ENCODE data around the gene GALNT18.

GALNT18 gene

GRCh38 chr11:11318961-11319360, 302.8 kb downstream of the GALNT18 start:
- TF ChIP-seq ZFX (IDR thresholded peaks at IDR 0.05) (no peak), CTCF (conservative IDR thresholded peaks at IDR 0.05) (no peak)
- no peak overlapping the region for H3K27ac ChIP-seq

- no peak overlapping the region for H3K27ac ChIP-seq
- no peak for TF ChIP-seq ZFX (IDR thresholded peaks at IDR 0.05)
- TF ChIP-seq CTCF (conservative IDR thresholded peaks at IDR 0.05), result no peak
Observed at GRCh38 chr11:11318461-11318860, 303.3 kb downstream of the GALNT18 start.

- TF ChIP-seq ZFX (IDR thresholded peaks at IDR 0.05), result no peak
- TF ChIP-seq CTCF (conservative IDR thresholded peaks at IDR 0.05), result no peak
- H3K27ac ChIP-seq, result no peak overlapping the region
Observed at GRCh38 chr11:11316651-11317230, 305.1 kb downstream of the GALNT18 start.

- H3K27ac ChIP-seq, result no peak overlapping the region
- TF ChIP-seq CTCF (conservative IDR thresholded peaks at IDR 0.05), result no peak
Observed at GRCh38 chr11:11313902-11314692, 307.7 kb downstream of the GALNT18 start.

- TF ChIP-seq ZFX (IDR thresholded peaks at IDR 0.05) (no peak), CTCF (conservative IDR thresholded peaks at IDR 0.05) (no peak)
- no peak overlapping the region for H3K27ac ChIP-seq
Observed at GRCh38 chr11:11313426-11313825, 308.4 kb downstream of the GALNT18 start.

GRCh38 chr11:11312738-11313137, 309.1 kb downstream of the GALNT18 start:
- no peak for TF ChIP-seq CTCF (conservative IDR thresholded peaks at IDR 0.05)

GRCh38 chr11:11311169-11311568, 310.6 kb downstream of the GALNT18 start:
- no peak overlapping the region for H3K27ac ChIP-seq
- no peak for TF ChIP-seq CTCF (conservative IDR thresholded peaks at IDR 0.05)
- no peak for TF ChIP-seq ZFX (IDR thresholded peaks at IDR 0.05)

More at GRCh38 chr11:11312738-11313137, 309.1 kb downstream of the GALNT18 start:
- H3K27ac ChIP-seq, result no peak overlapping the region
